ENCODE results near the gene CIDEB. TPM values are rescaled to one million over a fixed set of nuclear protein-coding genes. Genes with fewer than 3 reads are reported as not detected.
A peak's percentile ranks its signal among the peaks of the same experiment; 100 is the strongest.

CIDEB gene
- total and polyA plus RNA-seq, 2 of the 13 experiments (the other 11 are each of a cell fraction or from before 2014, with no cell fraction given) = 35.8 to 110 TPM

GRCh38 chr14:24271834-24272263 lies 35.9 kb downstream of the CIDEB start (continued):
- TF ChIP-seq, protein P1, sequence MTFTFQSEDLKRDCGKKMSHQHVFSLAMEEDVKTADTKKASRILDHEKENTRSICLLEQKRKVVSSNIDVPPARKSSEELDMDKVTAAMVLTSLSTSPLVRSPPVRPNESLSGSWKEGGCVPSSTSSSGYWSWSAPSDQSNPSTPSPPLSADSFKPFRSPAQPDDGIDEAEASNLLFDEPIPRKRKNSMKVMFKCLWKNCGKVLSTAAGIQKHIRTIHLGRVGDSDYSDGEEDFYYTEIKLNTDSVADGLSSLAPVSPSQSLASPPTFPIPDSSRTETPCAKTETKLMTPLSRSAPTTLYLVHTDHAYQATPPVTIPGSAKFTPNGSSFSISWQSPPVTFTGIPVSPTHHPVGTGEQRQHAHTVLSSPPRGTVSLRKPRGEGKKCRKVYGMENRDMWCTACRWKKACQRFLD (CRISPR knock-in tag; IDR thresholded peaks at IDR 0.05; ENCODE audit: borderline replicate concordance) = no peak; the same call in 1 of the 2 replicates
- TF ChIP-seq GZF1 (CRISPR knock-in tag; IDR thresholded peaks at IDR 0.05) (peak; percentile 28; the same call in 1 of the 2 replicates), NPAS2 (CRISPR knock-in tag; IDR thresholded peaks at IDR 0.05; ENCODE audit: borderline replicate concordance) (no peak), ARID2 (CRISPR knock-in tag; IDR thresholded peaks at IDR 0.05; ENCODE audit: borderline replicate concordance) (peak; percentile 57; the same call in 1 of the 2 replicates), NR2C2 (CRISPR knock-in tag; IDR thresholded peaks at IDR 0.05; ENCODE audit: borderline replicate concordance) (no peak), ZNF329 (CRISPR knock-in tag; IDR thresholded peaks at IDR 0.05; ENCODE audit: low read depth) (no peak), KLF16 (CRISPR knock-in tag; IDR thresholded peaks at IDR 0.05) (peak in 1 of 2 experiments; percentile 19; a peak in 1 of 4 replicates), GMEB1 (CRISPR knock-in tag; IDR thresholded peaks at IDR 0.05; ENCODE audit: borderline replicate concordance) (no peak), NCOA5 (CRISPR knock-in tag; IDR thresholded peaks at IDR 0.05) (no peak), ZNF557 (CRISPR knock-in tag; IDR thresholded peaks at IDR 0.05) (0 out of 2 replicates have a peak, but pooled peaks have one; percentile 13), HNRNPK (IDR thresholded peaks at IDR 0.05; ENCODE audit: low read depth, low read length, poor library complexity, severe bottlenecking) (no peak), ZNF772 (CRISPR knock-in tag; IDR thresholded peaks at IDR 0.05) (no peak), RARA (CRISPR knock-in tag; IDR thresholded peaks at IDR 0.05) (no peak), YEATS2 (CRISPR knock-in tag; IDR thresholded peaks at IDR 0.05; ENCODE audit: borderline replicate concordance) (no peak), CREB3 (CRISPR knock-in tag; IDR thresholded peaks at IDR 0.05) (no peak), FLYWCH1 (CRISPR knock-in tag; IDR thresholded peaks at IDR 0.05) (peak; percentile 23; the same call in 1 of the 2 replicates)
- TF ChIP-seq, protein P2, sequence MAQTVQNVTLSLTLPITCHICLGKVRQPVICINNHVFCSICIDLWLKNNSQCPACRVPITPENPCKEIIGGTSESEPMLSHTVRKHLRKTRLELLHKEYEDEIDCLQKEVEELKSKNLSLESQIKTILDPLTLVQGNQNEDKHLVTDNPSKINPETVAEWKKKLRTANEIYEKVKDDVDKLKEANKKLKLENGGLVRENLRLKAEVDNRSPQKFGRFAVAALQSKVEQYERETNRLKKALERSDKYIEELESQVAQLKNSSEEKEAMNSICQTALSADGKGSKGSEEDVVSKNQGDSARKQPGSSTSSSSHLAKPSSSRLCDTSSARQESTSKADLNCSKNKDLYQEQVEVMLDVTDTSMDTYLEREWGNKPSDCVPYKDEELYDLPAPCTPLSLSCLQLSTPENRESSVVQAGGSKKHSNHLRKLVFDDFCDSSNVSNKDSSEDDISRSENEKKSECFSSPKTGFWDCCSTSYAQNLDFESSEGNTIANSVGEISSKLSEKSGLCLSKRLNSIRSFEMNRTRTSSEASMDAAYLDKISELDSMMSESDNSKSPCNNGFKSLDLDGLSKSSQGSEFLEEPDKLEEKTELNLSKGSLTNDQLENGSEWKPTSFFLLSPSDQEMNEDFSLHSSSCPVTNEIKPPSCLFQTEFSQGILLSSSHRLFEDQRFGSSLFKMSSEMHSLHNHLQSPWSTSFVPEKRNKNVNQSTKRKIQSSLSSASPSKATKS (CRISPR knock-in tag; IDR thresholded peaks at IDR 0.05) = 0 out of 2 replicates have a peak, but pooled peaks have one; percentile 69
- TF ChIP-seq, protein P3, sequence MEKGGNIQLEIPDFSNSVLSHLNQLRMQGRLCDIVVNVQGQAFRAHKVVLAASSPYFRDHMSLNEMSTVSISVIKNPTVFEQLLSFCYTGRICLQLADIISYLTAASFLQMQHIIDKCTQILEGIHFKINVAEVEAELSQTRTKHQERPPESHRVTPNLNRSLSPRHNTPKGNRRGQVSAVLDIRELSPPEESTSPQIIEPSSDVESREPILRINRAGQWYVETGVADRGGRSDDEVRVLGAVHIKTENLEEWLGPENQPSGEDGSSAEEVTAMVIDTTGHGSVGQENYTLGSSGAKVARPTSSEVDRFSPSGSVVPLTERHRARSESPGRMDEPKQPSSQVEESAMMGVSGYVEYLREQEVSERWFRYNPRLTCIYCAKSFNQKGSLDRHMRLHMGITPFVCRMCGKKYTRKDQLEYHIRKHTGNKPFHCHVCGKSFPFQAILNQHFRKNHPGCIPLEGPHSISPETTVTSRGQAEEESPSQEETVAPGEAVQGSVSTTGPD (CRISPR knock-in tag; IDR thresholded peaks at IDR 0.05) = 0 out of 2 replicates have a peak, but pooled peaks have one; percentile 67

Measured in HepG2 (cell line).